Measurements from ENCODE around the gene BLVRB. TPM values are rescaled to one million over a fixed set of nuclear protein-coding genes. Genes with fewer than 3 reads are reported as not detected.

Gene BLVRB
- total and polyA plus RNA-seq, 10 of the 15 experiments (the other 5 are each of a cell fraction or from before 2014, with no cell fraction given) = 6.3 to 53.3 (median 27.8) TPM

- no peak overlapping the region for H3K27ac ChIP-seq (ENCODE audit: control insufficient read depth, insufficient read depth)
- no TSS peak for BruUV-seq (replicated peaks)
- ChIA-PET POLR2A (no interaction called here), SMC1A (ENCODE audit: uncharacterized antibody, unreplicated experiment) (interaction anchor here (0.7 kb wide), 1 partner anchor 147 kb away, joined by 3 read pairs; no protein-coding TSS in a partner anchor), CTCF (interaction anchor here (5.2 kb wide), 1 partner anchor 13 kb away, joined by 33 read pairs; the partner anchor contains the start of gene BLVRB), RAD21 (ENCODE audit: unreplicated experiment) (no interaction called here)
- H3K4me2 ChIP-seq (ENCODE audit: control insufficient read depth, insufficient read depth) = no peak overlapping the region
- H3K4me3 ChIP-seq = no peak overlapping the region
- H3K79me2 ChIP-seq (ENCODE audit: control insufficient read depth, insufficient read depth, low read length) = no peaks in the 10 kb centered on the region
- 71% methylated on average over 5 of the region's 5 CpGs for WGBS (ENCODE audit: insufficient coverage, insufficient replicate concordance, low lambda C conversion rate, missing lambda C conversion rate)
- in situ Hi-C loops (cut with MboI) = no loop called here
- FAIRE-seq (no peak), ATAC-seq (no peak), DNase-seq (ENCODE audit: low read depth, low spot score) (no peak)
- no peaks in the 10 kb centered on the region for H3K27me3 ChIP-seq (replicated peaks in 1 of 2; ENCODE audit: control insufficient read depth in 2 of 2, insufficient read depth in 2 of 2, low read length in 1 of 2)
- no peak overlapping the region for H3K9ac ChIP-seq (ENCODE audit: control insufficient read depth, insufficient read depth, low read length)
- H3K36me3 ChIP-seq (ENCODE audit: control insufficient read depth in 2 of 2, insufficient read depth in 2 of 2, low read length in 1 of 2) = no peaks in the 10 kb centered on the region
- TF ChIP-seq CBX3 (IDR thresholded peaks at IDR 0.05; ENCODE audit: borderline replicate concordance, low read depth) = no peak
- TF ChIP-seq EED (IDR thresholded peaks at IDR 0.05; ENCODE audit: low read depth) = no peak
- no peak for TF ChIP-seq RB1 (IDR thresholded peaks at IDR 0.05; ENCODE audit: borderline replicate concordance)
- no peak for TF ChIP-seq SP1 (IDR thresholded peaks at IDR 0.05; ENCODE audit: low read depth, low read length)
- no peak for TF ChIP-seq SMAD1 (IDR thresholded peaks at IDR 0.05; ENCODE audit: low read depth, partially characterized antibody)
- no peak for TF ChIP-seq ZBED1 (IDR thresholded peaks at IDR 0.05; ENCODE audit: borderline replicate concordance)
- TF ChIP-seq PML (IDR thresholded peaks at IDR 0.05; ENCODE audit: low read length) = no peak
- TF ChIP-seq SPI1 (IDR thresholded peaks at IDR 0.05; ENCODE audit: borderline replicate concordance, insufficient read depth, low read depth, low read length) = no peak
- no peaks in the 10 kb centered on the region for H3K4me1 ChIP-seq (ENCODE audit: control insufficient read depth, insufficient read depth, low read length)
- no peaks in the 10 kb centered on the region for H4K20me1 ChIP-seq (ENCODE audit: control insufficient read depth, insufficient read depth)
- H3K9me3 ChIP-seq (replicated peaks; ENCODE audit: control insufficient read depth, insufficient read depth, low read length) = no peaks in the 10 kb centered on the region
- intact Hi-C loops (cut with micrococcal nuclease; ENCODE audit: unreplicated experiment) = no loop called here
- H2AFZ ChIP-seq (ENCODE audit: control insufficient read depth, low read depth, low read length) = no peak overlapping the region
Measured at GRCh38 chr19:40452016-40452415, 13.5 kb downstream of the BLVRB start.

GRCh38 chr19:40450664-40451063 lies 14.9 kb downstream of the BLVRB start:
- ChIA-PET CTCF (no interaction called here), SMC1A (ENCODE audit: uncharacterized antibody, unreplicated experiment) (interaction anchor here (0.8 kb wide), 1 partner anchor 14 kb away, joined by 3 read pairs; no protein-coding TSS in a partner anchor), POLR2A (interaction anchor here (0.6 kb wide), 1 partner anchor 62 kb away, joined by 3 read pairs; no protein-coding TSS in a partner anchor), RAD21 (ENCODE audit: unreplicated experiment) (no interaction called here)
- H4K20me1 ChIP-seq (ENCODE audit: control insufficient read depth, insufficient read depth) = no peaks in the 10 kb centered on the region
- no peak overlapping the region for H2AFZ ChIP-seq (ENCODE audit: control insufficient read depth, low read depth, low read length)
- no peak for DNase-seq (ENCODE audit: low read depth, low spot score)
- no peaks in the 10 kb centered on the region for H3K79me2 ChIP-seq (ENCODE audit: control insufficient read depth, insufficient read depth, low read length)
- H3K4me1 ChIP-seq (ENCODE audit: control insufficient read depth, insufficient read depth, low read length) = no peaks in the 10 kb centered on the region
- intact Hi-C loops (cut with micrococcal nuclease; ENCODE audit: unreplicated experiment) = no loop called here
- no peak for FAIRE-seq
- H3K4me2 ChIP-seq (ENCODE audit: control insufficient read depth, insufficient read depth) = no peak overlapping the region
- no peak overlapping the region for H3K4me3 ChIP-seq
- H3K27me3 ChIP-seq (replicated peaks in 1 of 2; ENCODE audit: control insufficient read depth in 2 of 2, insufficient read depth in 2 of 2, low read length in 1 of 2) = no peaks in the 10 kb centered on the region
- no peak overlapping the region for H3K9ac ChIP-seq (ENCODE audit: control insufficient read depth, insufficient read depth, low read length)
- H3K27ac ChIP-seq (ENCODE audit: control insufficient read depth, insufficient read depth) = no peak overlapping the region
- BruUV-seq (replicated peaks) = no TSS peak
- WGBS (ENCODE audit: insufficient coverage, insufficient replicate concordance, low lambda C conversion rate, missing lambda C conversion rate) = 69% methylated on average over 2 of the region's 4 CpGs
- in situ Hi-C loops (cut with MboI) = no loop called here
- H3K36me3 ChIP-seq (ENCODE audit: control insufficient read depth in 2 of 2, insufficient read depth in 2 of 2, low read length in 1 of 2) = no peaks in the 10 kb centered on the region
- no peak for ATAC-seq
- H3K9me3 ChIP-seq (replicated peaks; ENCODE audit: control insufficient read depth, insufficient read depth, low read length) = no peaks in the 10 kb centered on the region
- TF ChIP-seq ZNF592 (IDR thresholded peaks at IDR 0.05) = no peak
- TF ChIP-seq DPF2 (IDR thresholded peaks at IDR 0.05) = no peak
- TF ChIP-seq ELK1 (IDR thresholded peaks at IDR 0.05; ENCODE audit: low read depth, low read length) = no peak
- TF ChIP-seq MLLT1 (IDR thresholded peaks at IDR 0.05) = no peak

Data from GM12878 (cell line).